ENCODE results near the gene TMEM60. TPM values are rescaled to one million over a fixed set of nuclear protein-coding genes. Genes with fewer than 3 reads are reported as not detected.

The TMEM60 gene
- total and polyA plus RNA-seq, 2 donors (not counting 1 experiment from before 2014, with no cell fraction given), result 5.0 to 20.4 TPM

DNA sequence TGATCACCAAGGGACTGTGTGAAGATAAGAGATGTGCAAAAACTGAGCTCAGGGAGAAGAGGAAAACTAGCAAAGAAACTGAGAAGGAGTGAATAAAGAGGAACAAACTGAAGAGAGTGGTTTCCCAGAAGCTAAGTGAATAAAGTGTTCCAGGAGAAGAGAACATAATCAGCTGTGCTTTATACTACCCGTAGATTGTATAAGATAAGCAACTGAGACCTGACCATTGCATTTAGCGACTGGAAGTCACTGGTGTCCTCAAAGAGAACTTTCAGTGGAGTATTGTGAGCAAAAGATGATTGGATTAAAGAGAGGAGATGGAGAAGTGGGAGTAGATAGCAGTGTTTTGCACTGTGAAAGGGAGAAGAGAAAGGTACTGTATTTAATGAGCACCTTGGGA, 14.9 kb upstream of the TMEM60 start:
- Histone ChIP-seq H3K9ac (ENCODE audit: low read length) (no peak overlapping the region), H3K4me2 (replicated peaks; ENCODE audit: low read depth, low read length, poor library complexity, severe bottlenecking) (peak overlapping the region; percentile 38), H3K9me3 (ENCODE audit: control extremely low read depth in 1 of 3, control insufficient read depth in 2 of 3, insufficient read depth in 1 of 3, low read length in 2 of 3) (peaks cover 7 to 22% (median 17%) of the 10 kb centered on the region in 3 donors), H3K27me3 (replicated peaks in 1 of 4; ENCODE audit: control extremely low read depth in 1 of 4, control insufficient read depth in 3 of 4, insufficient read depth in 4 of 4, low read length in 3 of 4) (no peaks in the 10 kb centered on the region), H3K79me2 (ENCODE audit: control insufficient read depth, insufficient read depth, low read length) (peaks cover 99% of the 10 kb centered on the region), H3K4me1 (ENCODE audit: control insufficient read depth in 2 of 2, insufficient read depth in 2 of 2, low read length in 2 of 2) (peaks cover 13 to 14% of the 10 kb centered on the region in 2 donors), H3K4me3 (ENCODE audit: control extremely low read depth in 1 of 5, extremely low read depth in 1 of 5, insufficient read depth in 1 of 5, low read depth in 2 of 5, low read length in 4 of 5) (no peak overlapping the region), H2AFZ (ENCODE audit: insufficient read depth, low read depth, low read length, poor library complexity, severe bottlenecking) (peak overlapping the region; percentile 5), H3K27ac (ENCODE audit: low read length in 2 of 2) (peak overlapping the region in 1 of 2 donors; percentile 48), H4K20me1 (ENCODE audit: control insufficient read depth, insufficient read depth, low read length, poor library complexity, severe bottlenecking) (peaks cover 14% of the 10 kb centered on the region), H3K36me3 (replicated peaks in 1 of 2; ENCODE audit: control extremely low read depth in 1 of 2, control insufficient read depth in 1 of 2, extremely low read depth in 1 of 2, insufficient read depth in 2 of 2, low read length in 1 of 2) (peaks cover 0 to 19% of the 10 kb centered on the region in 2 experiments)
- intact Hi-C loops (cut with micrococcal nuclease), result loop anchor here (1.0 kb wide), 1 partner anchor 10 kb away; no protein-coding TSS in a partner anchor
- ATAC-seq (ENCODE audit: low read depth) (no peak), DNase-seq (no peak)
- no peaks in the 10 kb centered on the region for H3K27me3 Mint-ChIP-seq
- 91% methylated on average over 2 of the region's 2 CpGs for WGBS (ENCODE audit: insufficient coverage)
- POLR2A ChIA-PET, result interaction anchor here (0.7 kb wide), 1 partner anchor 85 kb away, joined by 5 read pairs; no protein-coding TSS in a partner anchor
- TF ChIP-seq, protein P1, sequence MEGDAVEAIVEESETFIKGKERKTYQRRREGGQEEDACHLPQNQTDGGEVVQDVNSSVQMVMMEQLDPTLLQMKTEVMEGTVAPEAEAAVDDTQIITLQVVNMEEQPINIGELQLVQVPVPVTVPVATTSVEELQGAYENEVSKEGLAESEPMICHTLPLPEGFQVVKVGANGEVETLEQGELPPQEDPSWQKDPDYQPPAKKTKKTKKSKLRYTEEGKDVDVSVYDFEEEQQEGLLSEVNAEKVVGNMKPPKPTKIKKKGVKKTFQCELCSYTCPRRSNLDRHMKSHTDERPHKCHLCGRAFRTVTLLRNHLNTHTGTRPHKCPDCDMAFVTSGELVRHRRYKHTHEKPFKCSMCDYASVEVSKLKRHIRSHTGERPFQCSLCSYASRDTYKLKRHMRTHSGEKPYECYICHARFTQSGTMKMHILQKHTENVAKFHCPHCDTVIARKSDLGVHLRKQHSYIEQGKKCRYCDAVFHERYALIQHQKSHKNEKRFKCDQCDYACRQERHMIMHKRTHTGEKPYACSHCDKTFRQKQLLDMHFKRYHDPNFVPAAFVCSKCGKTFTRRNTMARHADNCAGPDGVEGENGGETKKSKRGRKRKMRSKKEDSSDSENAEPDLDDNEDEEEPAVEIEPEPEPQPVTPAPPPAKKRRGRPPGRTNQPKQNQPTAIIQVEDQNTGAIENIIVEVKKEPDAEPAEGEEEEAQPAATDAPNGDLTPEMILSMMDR (IDR thresholded peaks at IDR 0.05), result no peak
- no peak for TF ChIP-seq EZH2 (IDR thresholded peaks at IDR 0.05; ENCODE audit: borderline replicate concordance, insufficient read depth, low read depth, low read length, poor library complexity, severe bottlenecking)
- peak overlapping the region; percentile 54 for H3K4me3 Mint-ChIP-seq
- peak overlapping the region; percentile 64 for H3K27ac Mint-ChIP-seq
- peaks cover 6% of the 10 kb centered on the region for H3K9me3 Mint-ChIP-seq (ENCODE audit: insufficient read depth)
- CTCF ChIA-PET, result interaction anchor here (0.6 to 1.5 kb wide), 2 partner anchors 11 kb away, joined by 3 read pairs; no protein-coding TSS in a partner anchor
- H3K4me1 Mint-ChIP-seq, result peaks cover 52% of the 10 kb centered on the region

DNA sequence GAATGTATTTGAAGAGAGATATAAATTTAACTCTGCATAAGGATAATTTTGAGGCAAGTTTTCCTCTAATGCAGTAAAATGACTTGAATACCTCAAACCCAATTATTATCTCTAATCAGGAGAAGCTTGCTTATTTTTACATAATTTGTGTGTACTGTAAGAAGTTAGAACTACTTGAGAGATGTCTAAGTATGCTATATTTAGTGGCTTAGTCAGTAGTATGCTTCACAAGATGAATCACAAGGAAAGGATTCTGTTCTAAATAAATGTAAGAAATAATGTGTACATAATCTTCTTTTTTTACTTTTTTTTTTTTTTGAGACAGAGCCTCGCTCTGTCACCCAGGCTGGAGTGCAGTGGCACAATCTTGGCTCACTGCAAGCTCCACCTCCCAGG, 14.1 kb upstream of the TMEM60 start:
- no CpG with 5 or more reads among the region's 1 CpG for WGBS (ENCODE audit: insufficient coverage)
- peaks cover 51% of the 10 kb centered on the region for H3K4me1 Mint-ChIP-seq

More for the DNA sequence above, 14.1 kb upstream of the TMEM60 start:
- H3K4me3 ChIP-seq (ENCODE audit: control extremely low read depth in 1 of 5, extremely low read depth in 1 of 5, insufficient read depth in 1 of 5, low read depth in 2 of 5, low read length in 4 of 5), result no peak overlapping the region
- no peak overlapping the region for H3K27ac ChIP-seq (ENCODE audit: low read length in 2 of 2)
- peaks cover 99% of the 10 kb centered on the region for H3K79me2 ChIP-seq (ENCODE audit: control insufficient read depth, insufficient read depth, low read length)
- H3K27ac Mint-ChIP-seq, result no peak overlapping the region
- H3K4me3 Mint-ChIP-seq, result no peak overlapping the region
- H3K27me3 ChIP-seq (replicated peaks in 1 of 4; ENCODE audit: control extremely low read depth in 1 of 4, control insufficient read depth in 3 of 4, insufficient read depth in 4 of 4, low read length in 3 of 4), result no peaks in the 10 kb centered on the region
- ChIA-PET CTCF (interaction anchor here (0.6 to 1.4 kb wide), 3 partner anchors 12 to 55 kb away, joined by 3 read pairs; no protein-coding TSS in a partner anchor), POLR2A (interaction anchor here (0.7 kb wide), 1 partner anchor 47 kb away, joined by 3 read pairs; no protein-coding TSS in a partner anchor)
- H3K9ac ChIP-seq (ENCODE audit: low read length), result no peak overlapping the region
- ATAC-seq (ENCODE audit: low read depth), result no peak
- H3K4me1 ChIP-seq (ENCODE audit: control insufficient read depth in 2 of 2, insufficient read depth in 2 of 2, low read length in 2 of 2), result peaks cover 13 to 14% of the 10 kb centered on the region in 2 donors
- no peak overlapping the region for H2AFZ ChIP-seq (ENCODE audit: insufficient read depth, low read depth, low read length, poor library complexity, severe bottlenecking)
- H3K4me2 ChIP-seq (replicated peaks; ENCODE audit: low read depth, low read length, poor library complexity, severe bottlenecking), result no peak overlapping the region
- H3K9me3 ChIP-seq (ENCODE audit: control extremely low read depth in 1 of 3, control insufficient read depth in 2 of 3, insufficient read depth in 1 of 3, low read length in 2 of 3), result peaks cover 10 to 17% (median 15%) of the 10 kb centered on the region in 3 donors
- H3K36me3 ChIP-seq (replicated peaks in 1 of 2; ENCODE audit: control extremely low read depth in 1 of 2, control insufficient read depth in 1 of 2, extremely low read depth in 1 of 2, insufficient read depth in 2 of 2, low read length in 1 of 2), result peaks cover 0 to 12% of the 10 kb centered on the region in 2 experiments
- H3K9me3 Mint-ChIP-seq (ENCODE audit: insufficient read depth), result peaks cover 11% of the 10 kb centered on the region
- H4K20me1 ChIP-seq (ENCODE audit: control insufficient read depth, insufficient read depth, low read length, poor library complexity, severe bottlenecking), result peaks cover 14% of the 10 kb centered on the region
- no peak for DNase-seq
- TF ChIP-seq EZH2 (IDR thresholded peaks at IDR 0.05; ENCODE audit: borderline replicate concordance, insufficient read depth, low read depth, low read length, poor library complexity, severe bottlenecking), result no peak
- TF ChIP-seq, protein P1 (IDR thresholded peaks at IDR 0.05), result no peak
- no peaks in the 10 kb centered on the region for H3K27me3 Mint-ChIP-seq
- intact Hi-C loops (cut with micrococcal nuclease), result no loop called here

All from B cell (primary cell).